ENCODE measurements around the gene ERF. TPM values are rescaled to one million over a fixed set of nuclear protein-coding genes. Genes with fewer than 3 reads are reported as not detected.

The ERF gene
- total RNA-seq, 1 donor from 2014 or later = 35.8 TPM

- no peak for ATAC-seq
These were observed 22.5 kb downstream of the ERF start for GRCh38 chr19:42232435-42232834.

DNA sequence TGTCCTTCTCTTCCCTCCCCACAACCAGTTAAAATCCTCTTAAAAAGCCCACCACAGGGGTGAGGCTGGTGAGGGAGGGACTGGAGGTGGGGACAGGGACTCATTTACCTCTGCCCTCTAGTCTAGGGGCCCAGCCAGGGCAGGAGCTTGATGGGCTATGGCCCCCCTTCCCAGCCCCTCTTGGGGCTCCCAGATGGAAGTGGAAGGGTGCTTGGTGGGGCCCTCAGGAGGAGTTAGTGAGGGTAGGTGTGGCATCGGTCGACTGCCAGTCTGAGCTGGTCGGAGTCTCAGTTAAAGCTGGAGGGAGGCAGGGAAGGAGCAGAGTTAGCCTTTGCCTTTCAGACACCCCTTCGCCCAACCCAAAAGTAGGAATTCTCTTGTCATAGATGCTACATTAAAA is 24.4 kb downstream of the ERF start:
- no peak for TF ChIP-seq CTCF (IDR thresholded peaks at IDR 0.05)
- Histone ChIP-seq H3K27me3 (ENCODE audit: low read depth) (no peaks in the 10 kb centered on the region), H3K27ac (no peak overlapping the region), H3K36me3 (peaks cover 97% of the 10 kb centered on the region), H3K9me3 (no peaks in the 10 kb centered on the region), H3K4me3 (no peak overlapping the region), H3K4me1 (no peaks in the 10 kb centered on the region)
- DNase-seq (no peak), ATAC-seq (no peak)
- intact Hi-C loops (cut with DNase I) = no loop called here

More at GRCh38 chr19:42232435-42232834, 22.5 kb downstream of the ERF start:
- Histone ChIP-seq H3K36me3 (peaks cover 97% of the 10 kb centered on the region), H3K27me3 (ENCODE audit: low read depth) (no peaks in the 10 kb centered on the region), H3K9me3 (no peaks in the 10 kb centered on the region), H3K27ac (no peak overlapping the region), H3K4me3 (no peak overlapping the region), H3K4me1 (no peaks in the 10 kb centered on the region)
- no peak for DNase-seq
- intact Hi-C loops (cut with DNase I) = no loop called here
- TF ChIP-seq CTCF (IDR thresholded peaks at IDR 0.05) = no peak

- ATAC-seq = no peak
- Histone ChIP-seq H3K9me3 (no peaks in the 10 kb centered on the region), H3K4me1 (no peaks in the 10 kb centered on the region), H3K4me3 (no peak overlapping the region), H3K27ac (no peak overlapping the region), H3K27me3 (ENCODE audit: low read depth) (no peaks in the 10 kb centered on the region), H3K36me3 (peaks cover 97% of the 10 kb centered on the region)
- DNase-seq = no peak
- intact Hi-C loops (cut with DNase I) = no loop called here
- no peak for TF ChIP-seq CTCF (IDR thresholded peaks at IDR 0.05)
These were observed 25.0 kb downstream of the ERF start for GRCh38 chr19:42229855-42230351.

GRCh38 chr19:42229301-42229854 is 25.6 kb downstream of the ERF start:
- H3K36me3 ChIP-seq = peaks cover 97% of the 10 kb centered on the region
- H3K4me3 ChIP-seq = no peak overlapping the region
- ATAC-seq (no peak), DNase-seq (no peak)
- H3K9me3 ChIP-seq = no peaks in the 10 kb centered on the region
- no peak overlapping the region for H3K27ac ChIP-seq
- H3K27me3 ChIP-seq (ENCODE audit: low read depth) = no peaks in the 10 kb centered on the region
- TF ChIP-seq CTCF (IDR thresholded peaks at IDR 0.05) = no peak
- no peaks in the 10 kb centered on the region for H3K4me1 ChIP-seq
- intact Hi-C loops (cut with DNase I) = no loop called here

- TF ChIP-seq CTCF (IDR thresholded peaks at IDR 0.05) = no peak
- no peak for ATAC-seq
- no peak overlapping the region for H3K4me3 ChIP-seq
These were observed 26.3 kb downstream of the ERF start for GRCh38 chr19:42228641-42229040.

More at GRCh38 chr19:42228641-42229040, 26.3 kb downstream of the ERF start:
- intact Hi-C loops (cut with DNase I) = no loop called here
- Histone ChIP-seq H3K4me1 (no peaks in the 10 kb centered on the region), H3K36me3 (peaks cover 93% of the 10 kb centered on the region), H3K9me3 (no peaks in the 10 kb centered on the region), H3K27me3 (ENCODE audit: low read depth) (no peaks in the 10 kb centered on the region), H3K27ac (no peak overlapping the region)
- no peak for DNase-seq
